Panc1 (cell line): ENCODE measurements around the gene FBXL15. TPM values are rescaled to one million over a fixed set of nuclear protein-coding genes. Genes with fewer than 3 reads are reported as not detected.

Experiments
- ATAC-seq: fragments of 200-7000 bp; cut with Tn5 transposase; 2 replicates; pipeline ENCODE4 v1.9.1; 2020; ENCODE audit warnings: mild to moderate bottlenecking, moderate library complexity
- BruUV-seq: library from RNA; stranded (reverse); fragments of 400-500 nt; replicated peaks from 2 replicates; lab custom pipeline; 2021; lab: Mats Ljungman, UMichigan
- CTCF ChIA-PET: fragments of 300-600 bp; sonication (Branson Sonifier 250); formaldehyde crosslinking; loops from one replicate; lab custom pipeline; 2022; ENCODE audit warnings: antibody characterized with exemption; lab: Charles Lee
- POLR2A ChIA-PET: fragments of 300-600 bp; sonication (Branson Sonifier 250); formaldehyde crosslinking; loops from one replicate; lab custom pipeline; 2022; ENCODE audit warnings: antibody characterized with exemption; lab: Charles Lee
- DNase-seq: peaks from one replicate; pipeline ENCODE4 v3.0.0-alpha.2; 2010; ENCODE audit warnings: low read depth, low spot score
- H3K27ac ChIP-seq: 2 replicates; pipeline ENCODE4 v1.5.1; 2011; ENCODE audit warnings: mild to moderate bottlenecking, low read length, inconsistent platforms
- H3K27me3 ChIP-seq: fragments of 200-500 bp; sonication (Bioruptor generic); 2 replicates; pipeline ENCODE4 v1.6.0; 2014; ENCODE audit warnings: low read length, inconsistent platforms; ENCODE audit not compliant: control insufficient read depth, insufficient read depth
- H3K36me3 ChIP-seq: fragments of 200-500 bp; sonication (Bioruptor generic); 2 replicates; pipeline ENCODE4 v1.5.1; 2014; ENCODE audit warnings: inconsistent platforms, mild to moderate bottlenecking, low read length, moderate library complexity; ENCODE audit not compliant: control insufficient read depth, insufficient read depth
- H3K4me1 ChIP-seq: 2 replicates; pipeline ENCODE4 v1.5.1; 2011; ENCODE audit warnings: inconsistent platforms, mild to moderate bottlenecking, low read length, moderate library complexity; ENCODE audit not compliant: control insufficient read depth, insufficient read depth
- H3K4me3 ChIP-seq, 2 experiments: 2 replicates each; pipeline ENCODE4 v1.5.1; 2011 to 2012; ENCODE audit warnings: low read depth in 2 of 2, low read length in 2 of 2, mild to moderate bottlenecking in 2 of 2, inconsistent platforms in 1 of 2, moderate library complexity in 1 of 2
- H3K9me3 ChIP-seq: fragments of 200-500 bp; sonication (Bioruptor generic); 2 replicates; pipeline ENCODE4 v1.5.1; 2014; ENCODE audit warnings: low read depth, mild to moderate bottlenecking, inconsistent platforms, low read length, moderate library complexity; ENCODE audit not compliant: control insufficient read depth, insufficient read depth
- POLR2AphosphoS5 ChIP-seq: IDR thresholded peaks from 2 replicates; pipeline ENCODE4 v1.6.1; 2012; ENCODE audit warnings: mild to moderate bottlenecking, low read depth, low read length, moderate library complexity
- SIN3A ChIP-seq: IDR thresholded peaks from 2 replicates; pipeline ENCODE4 v1.6.1; 2012; ENCODE audit warnings: low read depth, mild to moderate bottlenecking, low read length, moderate library complexity, borderline replicate concordance; ENCODE audit not compliant: insufficient read depth
- TCF7L2 ChIP-seq: IDR thresholded peaks from 2 replicates; pipeline ENCODE4 v1.6.1; 2011; ENCODE audit warnings: mild to moderate bottlenecking, low read depth, low read length, inconsistent platforms
- in situ Hi-C: cut with HindIII; loops from 2 replicates; pipeline ENCODE4 v1.10.0; 2016; ENCODE audit warnings: low sequenced_read_pairs, low pct_unique_long_range_greater_than_20kb
- intact Hi-C: fragments of 100-400 bp; cut with micrococcal nuclease; formaldehyde crosslinking; loops from one replicate; pipeline ENCODE4 v1.10.0; 2022; ENCODE audit not compliant: unreplicated experiment
- total RNA-seq: library from RNA; stranded (reverse); gene quantifications from one replicate; pipeline ENCODE4 v1.2.1, GENCODE V29; 2021; ENCODE audit not compliant: unreplicated experiment
- TF ChIP-seq, protein P1 (sequence below), 2 experiments: IDR thresholded peaks; 2 replicates each; pipeline ENCODE4 v1.6.1; 2011 to 2012; ENCODE audit warnings: low read depth in 2 of 2, control low read depth in 1 of 2, low read length in 1 of 2, mild to moderate bottlenecking in 1 of 2, moderate library complexity in 1 of 2; ENCODE audit not compliant: insufficient read depth in 1 of 2
- TF ChIP-seq, protein P2 (sequence below): fragments of 450-650 bp; IDR thresholded peaks from 2 replicates; pipeline ENCODE4 v1.5.1; 2017; ENCODE audit warnings: mild to moderate bottlenecking

Gene FBXL15
- total RNA-seq, 1 experiment from 2014 or later = 7.9 TPM

DNA sequence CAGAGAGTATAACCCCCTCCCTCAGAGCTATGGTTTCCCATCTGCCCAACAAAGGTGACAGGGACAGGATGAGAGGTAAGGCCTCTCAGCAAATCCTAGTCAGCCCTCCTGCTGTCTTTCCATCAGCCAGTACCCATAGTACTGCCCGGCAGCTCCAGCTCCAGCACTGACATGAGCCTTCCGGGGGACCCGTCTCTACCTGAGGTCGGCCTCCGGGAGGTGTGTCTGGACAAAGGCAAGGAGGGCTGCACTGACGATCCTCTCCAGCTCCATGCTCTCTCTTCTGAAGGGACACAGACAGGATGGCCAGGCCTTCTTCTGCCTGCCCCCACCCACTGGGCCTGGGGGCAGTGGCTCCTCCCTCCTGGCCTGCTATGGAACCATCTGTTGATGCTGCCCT, 4.3 kb downstream of the FBXL15 start:
- Histone ChIP-seq H3K4me3 (no peak overlapping the region), H3K4me1 (peaks cover 11% of the 10 kb centered on the region), H3K36me3 (peaks cover 8% of the 10 kb centered on the region; the same call in 1 of the 2 replicates), H3K27ac (no peak overlapping the region), H3K27me3 (no peaks in the 10 kb centered on the region), H3K9me3 (no peaks in the 10 kb centered on the region)
- BruUV-seq = no TSS peak
- intact Hi-C loops (no loop called here), in situ Hi-C loops (no loop called here)
- TF ChIP-seq, protein P1, sequence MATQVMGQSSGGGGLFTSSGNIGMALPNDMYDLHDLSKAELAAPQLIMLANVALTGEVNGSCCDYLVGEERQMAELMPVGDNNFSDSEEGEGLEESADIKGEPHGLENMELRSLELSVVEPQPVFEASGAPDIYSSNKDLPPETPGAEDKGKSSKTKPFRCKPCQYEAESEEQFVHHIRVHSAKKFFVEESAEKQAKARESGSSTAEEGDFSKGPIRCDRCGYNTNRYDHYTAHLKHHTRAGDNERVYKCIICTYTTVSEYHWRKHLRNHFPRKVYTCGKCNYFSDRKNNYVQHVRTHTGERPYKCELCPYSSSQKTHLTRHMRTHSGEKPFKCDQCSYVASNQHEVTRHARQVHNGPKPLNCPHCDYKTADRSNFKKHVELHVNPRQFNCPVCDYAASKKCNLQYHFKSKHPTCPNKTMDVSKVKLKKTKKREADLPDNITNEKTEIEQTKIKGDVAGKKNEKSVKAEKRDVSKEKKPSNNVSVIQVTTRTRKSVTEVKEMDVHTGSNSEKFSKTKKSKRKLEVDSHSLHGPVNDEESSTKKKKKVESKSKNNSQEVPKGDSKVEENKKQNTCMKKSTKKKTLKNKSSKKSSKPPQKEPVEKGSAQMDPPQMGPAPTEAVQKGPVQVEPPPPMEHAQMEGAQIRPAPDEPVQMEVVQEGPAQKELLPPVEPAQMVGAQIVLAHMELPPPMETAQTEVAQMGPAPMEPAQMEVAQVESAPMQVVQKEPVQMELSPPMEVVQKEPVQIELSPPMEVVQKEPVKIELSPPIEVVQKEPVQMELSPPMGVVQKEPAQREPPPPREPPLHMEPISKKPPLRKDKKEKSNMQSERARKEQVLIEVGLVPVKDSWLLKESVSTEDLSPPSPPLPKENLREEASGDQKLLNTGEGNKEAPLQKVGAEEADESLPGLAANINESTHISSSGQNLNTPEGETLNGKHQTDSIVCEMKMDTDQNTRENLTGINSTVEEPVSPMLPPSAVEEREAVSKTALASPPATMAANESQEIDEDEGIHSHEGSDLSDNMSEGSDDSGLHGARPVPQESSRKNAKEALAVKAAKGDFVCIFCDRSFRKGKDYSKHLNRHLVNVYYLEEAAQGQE (IDR thresholded peaks at IDR 0.05; ENCODE audit: insufficient read depth in 1 of 2, low read depth in 2 of 2, low read length in 1 of 2) = no peak
- no peak for TF ChIP-seq POLR2AphosphoS5
- no peak for TF ChIP-seq TCF7L2
- no peak for TF ChIP-seq SIN3A
- POLR2A ChIA-PET = no interaction called here
- DNase-seq = no peak
- CTCF ChIA-PET = no interaction called here
- ATAC-seq = no peak

DNA sequence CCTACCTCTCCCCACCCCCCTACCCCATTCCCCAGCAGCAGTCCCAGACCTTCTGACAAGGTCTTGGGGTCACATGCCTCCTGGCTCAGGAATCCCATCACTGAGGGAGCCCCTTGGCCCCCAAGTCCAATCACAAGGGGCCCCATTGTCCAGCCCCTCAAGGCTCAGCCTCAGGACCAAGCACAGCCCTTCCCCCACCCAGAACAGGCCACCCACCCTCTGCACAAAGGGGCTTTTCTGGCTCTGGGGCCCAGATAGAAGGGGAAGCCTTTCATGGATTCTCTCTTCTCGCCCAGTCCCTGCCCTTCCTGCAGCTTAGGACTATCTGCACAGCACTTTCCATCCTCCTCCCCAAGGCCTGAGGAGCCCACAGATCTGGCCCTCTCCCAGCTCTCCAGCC, 4.8 kb downstream of the FBXL15 start:
- DNase-seq (no peak), ATAC-seq (no peak)
- no peak overlapping the region for H3K27ac ChIP-seq
- intact Hi-C loops (no loop called here), in situ Hi-C loops (no loop called here)
- no TSS peak for BruUV-seq
- ChIA-PET POLR2A (interaction anchor here (0.6 kb wide), 1 partner anchor 155 kb away, joined by 11 read pairs; no protein-coding TSS in a partner anchor), CTCF (interaction anchor here (0.9 kb wide), 1 partner anchor 20 kb away, joined by 10 read pairs; no protein-coding TSS in a partner anchor)
- peaks cover 6% of the 10 kb centered on the region; the same call in 1 of the 2 replicates for H3K36me3 ChIP-seq
- no peaks in the 10 kb centered on the region for H3K9me3 ChIP-seq
- H3K4me3 ChIP-seq = no peak overlapping the region
- H3K4me1 ChIP-seq = peaks cover 11% of the 10 kb centered on the region
- no peaks in the 10 kb centered on the region for H3K27me3 ChIP-seq
- TF ChIP-seq, protein P1 (IDR thresholded peaks at IDR 0.05; ENCODE audit: insufficient read depth in 1 of 2, low read depth in 2 of 2, low read length in 1 of 2) = no peak
- TF ChIP-seq, protein P2, sequence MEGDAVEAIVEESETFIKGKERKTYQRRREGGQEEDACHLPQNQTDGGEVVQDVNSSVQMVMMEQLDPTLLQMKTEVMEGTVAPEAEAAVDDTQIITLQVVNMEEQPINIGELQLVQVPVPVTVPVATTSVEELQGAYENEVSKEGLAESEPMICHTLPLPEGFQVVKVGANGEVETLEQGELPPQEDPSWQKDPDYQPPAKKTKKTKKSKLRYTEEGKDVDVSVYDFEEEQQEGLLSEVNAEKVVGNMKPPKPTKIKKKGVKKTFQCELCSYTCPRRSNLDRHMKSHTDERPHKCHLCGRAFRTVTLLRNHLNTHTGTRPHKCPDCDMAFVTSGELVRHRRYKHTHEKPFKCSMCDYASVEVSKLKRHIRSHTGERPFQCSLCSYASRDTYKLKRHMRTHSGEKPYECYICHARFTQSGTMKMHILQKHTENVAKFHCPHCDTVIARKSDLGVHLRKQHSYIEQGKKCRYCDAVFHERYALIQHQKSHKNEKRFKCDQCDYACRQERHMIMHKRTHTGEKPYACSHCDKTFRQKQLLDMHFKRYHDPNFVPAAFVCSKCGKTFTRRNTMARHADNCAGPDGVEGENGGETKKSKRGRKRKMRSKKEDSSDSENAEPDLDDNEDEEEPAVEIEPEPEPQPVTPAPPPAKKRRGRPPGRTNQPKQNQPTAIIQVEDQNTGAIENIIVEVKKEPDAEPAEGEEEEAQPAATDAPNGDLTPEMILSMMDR = no peak
- TF ChIP-seq SIN3A = no peak
- TF ChIP-seq TCF7L2 = no peak
- no peak for TF ChIP-seq POLR2AphosphoS5
